ENCODE data around the gene WNT4.
A peak's percentile ranks its signal among the peaks of the same experiment; 100 is the strongest.
"Not testable (repeated sequence)": the region's sequence is repeated elsewhere in the genome, so short reads cannot be mapped to it uniquely, and the experiment has no call there.

Gene WNT4

GRCh38 chr1:22107126-22107525, 35.8 kb downstream of the WNT4 start:
- no peak for DNase-seq

GRCh38 chr1:22105611-22106207, 37.2 kb downstream of the WNT4 start:
- peak; percentile 14 for DNase-seq

GRCh38 chr1:22104865-22105437, 37.9 kb downstream of the WNT4 start:
- no peak for DNase-seq

GRCh38 chr1:22104094-22104493, 38.8 kb downstream of the WNT4 start:
- DNase-seq = no peak

- DNase-seq = no peak
Measured at GRCh38 chr1:22102746-22103145, 40.2 kb downstream of the WNT4 start.

GRCh38 chr1:22101995-22102394, 40.9 kb downstream of the WNT4 start:
- DNase-seq = no peak

GRCh38 chr1:22101199-22101598, 41.7 kb downstream of the WNT4 start:
- DNase-seq = no peak

- no peak for DNase-seq
Measured at GRCh38 chr1:22100168-22100567, 42.7 kb downstream of the WNT4 start.

- DNase-seq = no peak
Measured at GRCh38 chr1:22098752-22099151, 44.1 kb downstream of the WNT4 start.

- no peak for DNase-seq
Measured at GRCh38 chr1:22096463-22096862, 46.4 kb downstream of the WNT4 start.

GRCh38 chr1:22096036-22096435, 46.9 kb downstream of the WNT4 start:
- DNase-seq = no peak

- DNase-seq = no peak
Measured at GRCh38 chr1:22093513-22093912, 49.4 kb downstream of the WNT4 start.

GRCh38 chr1:22092026-22092768, 50.7 kb downstream of the WNT4 start:
- not testable (repeated sequence) for DNase-seq

- no peak for DNase-seq
Measured at GRCh38 chr1:22090867-22091266, 52.0 kb downstream of the WNT4 start.

GRCh38 chr1:22089787-22090186, 53.1 kb downstream of the WNT4 start:
- no peak for DNase-seq

- no peak for DNase-seq
Measured at GRCh38 chr1:22089134-22089571, 53.7 kb downstream of the WNT4 start.

- DNase-seq = no peak
Measured at GRCh38 chr1:22088331-22088730, 54.6 kb downstream of the WNT4 start.

GRCh38 chr1:22080191-22080590, 62.7 kb downstream of the WNT4 start:
- no peak for DNase-seq

- DNase-seq = no peak
Measured at GRCh38 chr1:22078133-22078532, 64.8 kb downstream of the WNT4 start.

- DNase-seq = no peak
Measured at GRCh38 chr1:22077728-22078127, 65.2 kb downstream of the WNT4 start.

- DNase-seq = no peak
Measured at GRCh38 chr1:22076346-22076745, 66.6 kb downstream of the WNT4 start.

GRCh38 chr1:22075718-22076117, 67.2 kb downstream of the WNT4 start:
- DNase-seq = no peak

- DNase-seq = no peak
Measured at GRCh38 chr1:22074803-22075202, 68.1 kb downstream of the WNT4 start.

- DNase-seq = no peak
Measured at GRCh38 chr1:22071511-22071910, 71.4 kb downstream of the WNT4 start.

All from NCI-H524 treated with DMSO at 0.1 percent for 48 hours (cell line).